AG09319 (cell line): ENCODE results near the gene NEB.
"Not testable (repeated sequence)": the region's sequence is repeated elsewhere in the genome, so short reads cannot be mapped to it uniquely, and the experiment has no call there.

Experiments used
- DNase-seq: peaks from one replicate; pipeline ENCODE4 v3.0.0-alpha.2; 2010; ENCODE audit warnings: low read depth; ENCODE audit errors: extremely low read depth
- CTCF ChIP-seq: IDR thresholded peaks from 2 replicates; pipeline ENCODE4 v1.5.1; 2011; ENCODE audit warnings: low read depth, mild to moderate bottlenecking, inconsistent platforms, low read length, moderate library complexity

The NEB gene

GRCh38 chr2:151713291-151713903 is 20.9 kb downstream of the NEB start:
- TF ChIP-seq CTCF: no peak
- DNase-seq: no peak

GRCh38 chr2:151711025-151711424 is 23.3 kb downstream of the NEB start:
- no peak for DNase-seq
- no peak for TF ChIP-seq CTCF

GRCh38 chr2:151708788-151709187 is 25.5 kb downstream of the NEB start:
- DNase-seq: no peak
- no peak for TF ChIP-seq CTCF

- no peak for DNase-seq
- TF ChIP-seq CTCF: no peak
Measured at GRCh38 chr2:151707857-151708256, 26.4 kb downstream of the NEB start.

- not testable (repeated sequence) for DNase-seq
Measured at GRCh38 chr2:151704480-151704961, 29.8 kb downstream of the NEB start.

- not testable (repeated sequence) for DNase-seq
Measured at GRCh38 chr2:151698134-151698533, 36.1 kb downstream of the NEB start.

- no peak for TF ChIP-seq CTCF
- no peak for DNase-seq
Measured at GRCh38 chr2:151695778-151696177, 38.5 kb downstream of the NEB start.

- TF ChIP-seq CTCF: no peak
- no peak for DNase-seq
Measured at GRCh38 chr2:151691631-151692030, 42.6 kb downstream of the NEB start.
